GM12801 (cell line): ENCODE data around the gene ZC3HAV1.

Experiments
- TF ChIP-seq, protein P1 (sequence below): IDR thresholded peaks from one replicate; pipeline ENCODE4 v1.5.1; 2011; ENCODE audit warnings: control low read depth; ENCODE audit not compliant: insufficient read length; ENCODE audit errors: extremely low read depth

ZC3HAV1 gene

DNA sequence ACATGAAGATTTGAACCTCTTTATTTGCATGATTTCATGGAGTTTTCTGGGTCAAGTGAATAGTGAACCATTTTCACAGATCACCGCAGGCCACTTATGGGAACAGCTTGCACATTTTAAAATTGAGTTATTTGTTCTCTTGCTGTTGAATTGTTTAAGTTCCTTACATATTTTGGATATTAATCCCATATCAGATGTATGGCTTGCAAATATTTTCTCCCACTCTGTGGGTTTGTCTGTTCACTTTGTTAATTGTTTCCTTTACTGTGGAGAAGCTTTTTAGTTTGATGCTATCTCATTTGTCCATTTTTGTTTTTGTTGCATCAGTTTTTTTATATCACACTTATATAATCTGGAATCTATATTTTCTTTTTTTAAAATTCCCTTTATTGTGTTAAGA is 59.6 kb downstream of the ZC3HAV1 start:
- TF ChIP-seq, protein P1, sequence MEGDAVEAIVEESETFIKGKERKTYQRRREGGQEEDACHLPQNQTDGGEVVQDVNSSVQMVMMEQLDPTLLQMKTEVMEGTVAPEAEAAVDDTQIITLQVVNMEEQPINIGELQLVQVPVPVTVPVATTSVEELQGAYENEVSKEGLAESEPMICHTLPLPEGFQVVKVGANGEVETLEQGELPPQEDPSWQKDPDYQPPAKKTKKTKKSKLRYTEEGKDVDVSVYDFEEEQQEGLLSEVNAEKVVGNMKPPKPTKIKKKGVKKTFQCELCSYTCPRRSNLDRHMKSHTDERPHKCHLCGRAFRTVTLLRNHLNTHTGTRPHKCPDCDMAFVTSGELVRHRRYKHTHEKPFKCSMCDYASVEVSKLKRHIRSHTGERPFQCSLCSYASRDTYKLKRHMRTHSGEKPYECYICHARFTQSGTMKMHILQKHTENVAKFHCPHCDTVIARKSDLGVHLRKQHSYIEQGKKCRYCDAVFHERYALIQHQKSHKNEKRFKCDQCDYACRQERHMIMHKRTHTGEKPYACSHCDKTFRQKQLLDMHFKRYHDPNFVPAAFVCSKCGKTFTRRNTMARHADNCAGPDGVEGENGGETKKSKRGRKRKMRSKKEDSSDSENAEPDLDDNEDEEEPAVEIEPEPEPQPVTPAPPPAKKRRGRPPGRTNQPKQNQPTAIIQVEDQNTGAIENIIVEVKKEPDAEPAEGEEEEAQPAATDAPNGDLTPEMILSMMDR: no peak

DNA sequence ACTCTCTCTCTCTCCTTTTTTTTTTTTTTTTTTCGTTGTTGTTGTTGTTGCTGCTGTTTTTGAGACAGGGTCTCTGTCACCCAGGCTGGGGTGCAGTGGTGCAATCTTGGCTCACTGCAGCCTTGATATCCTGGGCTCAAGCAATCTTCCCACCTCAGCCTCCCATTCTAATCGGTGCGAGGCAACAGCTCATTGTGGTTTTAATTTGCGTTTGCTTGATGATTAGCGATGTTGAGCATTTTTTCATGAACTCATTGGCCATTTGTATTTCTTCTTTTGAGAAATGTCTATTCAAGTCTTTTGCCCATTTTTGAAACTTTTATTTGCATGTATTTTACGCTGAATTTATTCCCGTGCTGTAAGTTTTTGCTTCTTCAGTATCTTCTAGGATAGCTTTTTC is 60.4 kb downstream of the ZC3HAV1 start:
- TF ChIP-seq, protein P1: no peak

DNA sequence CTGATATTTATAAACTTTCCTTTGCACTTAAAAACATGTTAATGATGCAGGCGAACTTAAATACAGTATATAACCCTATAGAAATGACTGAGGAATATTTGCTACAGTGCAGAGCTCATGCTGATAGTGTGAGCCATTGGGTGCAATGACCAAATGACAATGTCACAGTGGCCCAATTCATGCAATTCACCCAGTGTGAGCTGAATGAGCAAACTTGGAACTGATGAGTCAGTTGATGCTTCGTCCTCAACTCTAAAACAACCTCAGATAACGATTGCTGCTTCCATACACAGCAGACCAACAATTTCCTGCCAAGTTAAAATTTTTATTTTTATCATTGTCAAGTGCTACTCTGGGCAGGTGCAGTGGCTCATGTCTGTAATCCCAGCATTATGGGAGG is 61.5 kb downstream of the ZC3HAV1 start:
- TF ChIP-seq, protein P1: no peak

DNA sequence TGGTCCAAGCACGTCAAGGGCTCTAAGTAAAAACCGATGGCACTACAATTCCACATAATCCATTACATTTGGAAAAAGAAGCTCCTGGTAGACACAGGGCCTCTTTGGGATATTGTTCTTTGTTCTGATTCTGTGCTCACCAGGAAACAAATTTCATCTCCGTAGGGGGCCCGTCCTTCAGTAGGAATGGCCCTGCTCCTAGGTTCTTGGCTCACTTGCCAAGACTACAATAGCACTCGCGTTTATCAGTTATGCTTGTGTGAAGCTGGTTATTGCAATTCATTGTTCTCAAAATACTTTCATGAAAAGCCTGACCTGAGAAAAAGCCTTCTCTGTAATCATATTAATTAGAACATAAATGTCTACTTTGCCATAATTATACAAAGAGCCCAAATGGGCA is 63.4 kb downstream of the ZC3HAV1 start:
- TF ChIP-seq, protein P1: no peak

DNA sequence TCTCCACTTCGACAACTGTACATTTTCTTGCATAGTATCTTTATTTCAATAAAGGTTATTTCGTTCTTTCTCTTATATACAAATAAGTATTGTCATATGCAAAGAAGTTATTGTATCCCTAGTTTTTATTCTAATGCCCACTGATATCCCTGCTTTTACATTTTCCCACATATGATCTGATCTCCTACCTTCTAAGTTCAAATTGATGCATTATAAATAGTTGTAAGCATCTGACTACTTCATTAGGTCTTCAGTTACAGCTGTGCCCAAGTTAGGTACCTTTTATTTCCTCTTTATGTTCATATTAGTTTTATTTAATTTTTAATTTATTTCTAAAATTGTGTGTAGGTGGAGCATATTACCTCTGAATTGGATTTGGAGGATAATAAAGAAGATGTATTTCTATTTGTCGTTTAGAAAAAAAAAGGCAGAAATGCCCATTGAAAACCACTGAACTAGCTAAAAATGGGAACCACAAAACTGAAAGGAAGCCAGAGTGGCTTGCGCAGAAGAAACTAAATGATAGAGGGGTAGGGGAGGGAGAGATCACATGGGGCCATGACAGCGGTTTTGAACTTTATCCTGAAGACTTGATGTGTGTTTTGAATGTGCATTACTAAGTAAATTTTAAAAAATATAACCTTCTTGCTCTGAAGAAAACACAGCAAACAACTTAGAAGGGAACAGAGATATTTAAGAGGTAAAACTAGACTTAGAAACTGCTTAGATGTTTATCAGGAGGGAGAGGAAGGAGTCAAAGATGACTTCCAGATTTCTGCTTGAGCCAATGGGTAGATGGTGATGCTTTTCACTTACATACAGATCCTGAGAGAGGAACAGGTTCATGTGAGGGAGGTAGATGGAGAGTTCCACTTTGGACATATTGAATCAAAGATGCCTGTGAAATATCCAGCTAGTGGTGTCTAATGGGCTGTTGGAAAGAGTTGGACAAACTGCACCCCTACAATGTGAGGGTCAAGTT is 64.4 kb downstream of the ZC3HAV1 start:
- TF ChIP-seq, protein P1: no peak

DNA sequence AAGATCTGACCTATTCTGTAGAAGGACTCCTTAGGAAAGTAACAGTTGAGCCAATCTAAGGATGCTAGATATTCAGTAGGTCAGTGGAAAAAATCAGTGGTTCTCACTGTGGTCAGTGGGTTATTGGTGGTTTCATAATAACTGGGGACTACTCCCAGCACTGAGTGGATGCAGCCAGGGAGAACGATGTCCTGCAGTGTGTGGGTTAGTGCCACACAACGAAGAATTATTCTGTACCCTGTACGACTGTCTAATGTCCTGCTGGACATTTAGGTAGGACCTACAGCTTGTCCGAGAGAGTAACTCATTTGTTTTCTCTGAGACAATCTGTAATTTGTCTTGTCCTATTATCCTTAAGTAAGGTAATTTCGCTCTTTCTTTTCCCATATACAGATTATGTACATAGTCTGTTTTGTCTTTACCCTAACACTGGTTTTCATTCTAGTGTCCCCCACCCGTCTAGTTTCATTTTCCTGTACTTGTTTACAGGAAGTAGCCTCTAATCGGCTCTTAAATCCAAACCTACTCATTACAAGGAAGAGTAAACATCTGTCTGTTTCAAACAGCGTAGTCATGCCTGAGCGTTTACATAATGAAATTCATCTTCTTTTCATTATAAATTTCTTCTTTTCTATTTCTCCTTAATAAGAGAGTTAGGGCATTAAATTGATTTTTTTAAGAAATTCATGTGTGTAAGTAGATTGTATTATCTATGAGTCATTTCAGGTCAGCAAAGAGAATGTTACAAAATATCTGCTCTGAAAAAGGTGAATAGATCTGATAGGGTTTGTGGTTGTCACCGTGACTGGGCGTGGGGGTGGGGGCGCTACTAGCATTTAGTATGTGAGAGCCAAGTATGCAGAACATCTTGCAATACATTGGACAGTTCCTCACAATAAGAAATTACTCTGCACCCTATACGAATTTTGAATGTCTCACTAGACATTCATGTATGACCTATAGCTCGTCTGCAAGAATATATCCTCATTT is 65.4 kb downstream of the ZC3HAV1 start:
- TF ChIP-seq, protein P1: no peak
